ENCODE data around the gene CDH8. TPM values are rescaled to one million over a fixed set of nuclear protein-coding genes. Genes with fewer than 3 reads are reported as not detected.

CDH8 gene
- polyA plus RNA-seq, 2 of the 4 experiments (the other 2 are of a cell fraction), result 0.23 to 0.94 TPM

GRCh38 chr16:61617219-61617783, 418.9 kb downstream of the CDH8 start:
- CTCF ChIA-PET, result no interaction called here
- no peak for ATAC-seq

More at GRCh38 chr16:61617219-61617783, 418.9 kb downstream of the CDH8 start:
- Histone ChIP-seq H3K4me1 (no peaks in the 10 kb centered on the region), H3K9me3 (no peaks in the 10 kb centered on the region), H3K27ac (no peak overlapping the region), H3K4me2 (no peak overlapping the region), H3K4me3 (no peak overlapping the region)
- WGBS (ENCODE audit: missing lambda C conversion rate), result 14% methylated on average over 5 of the region's 5 CpGs
- DNase-seq (ENCODE audit: low read depth in 1 of 2, low spot score in 1 of 2), result no peak
- TF ChIP-seq CBX2 (IDR thresholded peaks at IDR 0.05; ENCODE audit: borderline replicate concordance, low read depth), result no peak
- TF ChIP-seq POLR2A (IDR thresholded peaks at IDR 0.05; ENCODE audit: low read length), result no peak
- no peak for TF ChIP-seq HDAC2 (IDR thresholded peaks at IDR 0.05)
- TF ChIP-seq FOSB (CRISPR knock-in tag; IDR thresholded peaks at IDR 0.05), result no peak
- TF ChIP-seq KDM1A (IDR thresholded peaks at IDR 0.05; ENCODE audit: low read depth), result no peak
- no peak for TF ChIP-seq HOXA7 (CRISPR knock-in tag; IDR thresholded peaks at IDR 0.05)
- TF ChIP-seq ZNF302 (CRISPR knock-in tag; IDR thresholded peaks at IDR 0.05), result no peak
- no peak for TF ChIP-seq ATOH8 (CRISPR knock-in tag; IDR thresholded peaks at IDR 0.05; ENCODE audit: low read depth)
- no peak for TF ChIP-seq FOXS1 (CRISPR knock-in tag; IDR thresholded peaks at IDR 0.05)
- TF ChIP-seq BCL3 (IDR thresholded peaks at IDR 0.05), result no peak
- no peak for TF ChIP-seq EHF (CRISPR knock-in tag; IDR thresholded peaks at IDR 0.05)
- no peak for TF ChIP-seq MYC (IDR thresholded peaks at IDR 0.05; ENCODE audit: borderline replicate concordance, low read length)
- TF ChIP-seq TFCP2L1 (CRISPR knock-in tag; IDR thresholded peaks at IDR 0.05), result no peak
- no peak for TF ChIP-seq SMC3 (IDR thresholded peaks at IDR 0.05)
- no peak for TF ChIP-seq EP300 (IDR thresholded peaks at IDR 0.05)
- TF ChIP-seq HEYL (CRISPR knock-in tag; IDR thresholded peaks at IDR 0.05), result no peak
- TF ChIP-seq MAX (IDR thresholded peaks at IDR 0.05), result no peak
- TF ChIP-seq REST (IDR thresholded peaks at IDR 0.05), result no peak
- no peak for TF ChIP-seq ESRRA (IDR thresholded peaks at IDR 0.05; ENCODE audit: borderline replicate concordance, low read length)
- no peak for TF ChIP-seq PBX3 (IDR thresholded peaks at IDR 0.05)
- POLR2A ChIA-PET, result no interaction called here
- no peak for FAIRE-seq
